Measurements from ENCODE around the gene RNF220. TPM values are rescaled to one million over a fixed set of nuclear protein-coding genes. Genes with fewer than 3 reads are reported as not detected.

The RNF220 gene
- total and polyA plus RNA-seq, 11 donors: 54.2 to 108 (median 62.4) TPM

GRCh38 chr1:44546403-44547053, 141.5 kb downstream of the RNF220 start:
- 84 to 91% (median 88%) methylated on average over 10 of the region's 10 CpGs for WGBS, 4 donors
- TF ChIP-seq, protein P1, sequence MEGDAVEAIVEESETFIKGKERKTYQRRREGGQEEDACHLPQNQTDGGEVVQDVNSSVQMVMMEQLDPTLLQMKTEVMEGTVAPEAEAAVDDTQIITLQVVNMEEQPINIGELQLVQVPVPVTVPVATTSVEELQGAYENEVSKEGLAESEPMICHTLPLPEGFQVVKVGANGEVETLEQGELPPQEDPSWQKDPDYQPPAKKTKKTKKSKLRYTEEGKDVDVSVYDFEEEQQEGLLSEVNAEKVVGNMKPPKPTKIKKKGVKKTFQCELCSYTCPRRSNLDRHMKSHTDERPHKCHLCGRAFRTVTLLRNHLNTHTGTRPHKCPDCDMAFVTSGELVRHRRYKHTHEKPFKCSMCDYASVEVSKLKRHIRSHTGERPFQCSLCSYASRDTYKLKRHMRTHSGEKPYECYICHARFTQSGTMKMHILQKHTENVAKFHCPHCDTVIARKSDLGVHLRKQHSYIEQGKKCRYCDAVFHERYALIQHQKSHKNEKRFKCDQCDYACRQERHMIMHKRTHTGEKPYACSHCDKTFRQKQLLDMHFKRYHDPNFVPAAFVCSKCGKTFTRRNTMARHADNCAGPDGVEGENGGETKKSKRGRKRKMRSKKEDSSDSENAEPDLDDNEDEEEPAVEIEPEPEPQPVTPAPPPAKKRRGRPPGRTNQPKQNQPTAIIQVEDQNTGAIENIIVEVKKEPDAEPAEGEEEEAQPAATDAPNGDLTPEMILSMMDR (IDR thresholded peaks at IDR 0.05): no peak
- no peak for TF ChIP-seq POLR2A (IDR thresholded peaks at IDR 0.05)
- Histone ChIP-seq H3K4me3 (no peak overlapping the region), H3K27ac (no peak overlapping the region), H3K27me3 (peaks cover 0 to 20% (median 5%) of the 10 kb centered on the region in 9 donors), H3K9me3 (no peaks in the 10 kb centered on the region), H3K4me1 (peaks cover 0 to 7% (median 0%) of the 10 kb centered on the region in 12 donors), H3K36me3 (no peaks in the 10 kb centered on the region)
- ATAC-seq (no peak), DNase-seq (no peak)
- intact Hi-C loops (cut with DNase I): no loop called here

- Histone ChIP-seq H3K27ac (no peak overlapping the region), H3K9me3 (no peaks in the 10 kb centered on the region), H3K27me3 (peaks cover 0 to 20% (median 5%) of the 10 kb centered on the region in 9 donors), H3K4me1 (peaks cover 0 to 7% (median 0%) of the 10 kb centered on the region in 12 donors), H3K36me3 (no peaks in the 10 kb centered on the region), H3K4me3 (no peak overlapping the region)
- ATAC-seq: no peak
- TF ChIP-seq, protein P1 (IDR thresholded peaks at IDR 0.05): no peak
- TF ChIP-seq POLR2A (IDR thresholded peaks at IDR 0.05): no peak
- no peak for DNase-seq
- intact Hi-C loops (cut with DNase I): no loop called here
- WGBS, 4 donors: 82 to 90% (median 86%) methylated on average over 6 of the region's 6 CpGs
Observed at GRCh38 chr1:44547361-44547760, 142.3 kb downstream of the RNF220 start.

DNA sequence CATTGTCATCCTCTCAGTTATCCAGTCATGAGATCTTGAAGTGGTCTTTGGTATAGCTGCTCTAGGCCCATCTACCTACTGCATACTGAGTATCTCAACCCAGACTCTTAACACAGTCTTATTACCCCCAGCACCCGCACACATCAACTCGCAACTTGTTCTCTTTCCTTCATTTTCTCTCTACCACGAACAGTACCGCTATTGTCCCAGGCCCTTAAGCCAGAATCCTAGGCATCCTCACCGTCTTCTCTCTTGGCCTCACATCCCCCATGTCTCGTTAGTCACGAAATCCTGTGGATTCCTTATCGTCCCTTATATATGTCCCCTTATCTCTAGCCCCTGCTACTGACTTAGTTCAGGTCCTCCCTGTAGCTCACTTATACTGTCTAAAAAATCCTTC, 142.8 kb downstream of the RNF220 start:
- Histone ChIP-seq H3K27me3 (peaks cover 0 to 16% (median 4%) of the 10 kb centered on the region in 9 donors), H3K4me1 (peaks cover 0 to 7% (median 0%) of the 10 kb centered on the region in 12 donors), H3K27ac (no peak overlapping the region), H3K9me3 (no peaks in the 10 kb centered on the region), H3K4me3 (no peak overlapping the region), H3K36me3 (no peaks in the 10 kb centered on the region)
- intact Hi-C loops (cut with DNase I): no loop called here
- 63 to 74% (median 71%) methylated on average over 8 of the region's 8 CpGs for WGBS, 4 donors
- TF ChIP-seq POLR2A (IDR thresholded peaks at IDR 0.05): no peak
- TF ChIP-seq, protein P1 (IDR thresholded peaks at IDR 0.05): no peak
- ATAC-seq (no peak), DNase-seq (no peak)

DNA sequence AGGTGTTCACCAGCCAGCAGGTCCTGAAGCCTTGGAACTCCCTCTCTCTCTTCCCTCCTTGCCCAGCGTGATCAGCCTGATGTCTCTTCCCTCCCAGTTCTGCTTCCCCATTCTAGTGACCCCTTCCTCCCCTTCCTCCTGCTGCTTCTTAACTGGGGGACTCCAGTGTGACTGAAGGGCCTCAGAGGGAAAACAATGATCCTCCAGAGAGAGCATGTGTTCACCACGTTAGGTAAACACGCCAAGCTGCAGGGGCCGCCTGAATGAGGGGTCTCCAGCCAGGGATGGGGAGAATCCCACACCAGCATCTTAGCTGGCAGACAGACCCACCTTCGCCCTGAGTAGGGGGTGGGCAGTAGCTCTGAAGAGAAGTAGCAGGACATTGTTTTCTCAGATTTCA, 144.5 kb downstream of the RNF220 start:
- DNase-seq (no peak), ATAC-seq (no peak)
- no peaks in the 10 kb centered on the region for H3K9me3 ChIP-seq
- H3K36me3 ChIP-seq: no peaks in the 10 kb centered on the region
- H3K4me1 ChIP-seq: no peaks in the 10 kb centered on the region
- H3K27me3 ChIP-seq: peaks cover 0 to 9% (median 0%) of the 10 kb centered on the region in 9 donors
- TF ChIP-seq, protein P1 (IDR thresholded peaks at IDR 0.05): no peak
- no peak for TF ChIP-seq POLR2A (IDR thresholded peaks at IDR 0.05)
- H3K27ac ChIP-seq: no peak overlapping the region
- WGBS, 4 donors: 69 to 77% (median 75%) methylated on average over 5 of the region's 5 CpGs
- no peak overlapping the region for H3K4me3 ChIP-seq
- intact Hi-C loops (cut with DNase I): no loop called here

Data from heart left ventricle (tissue), 16 donors.